CD14-positive monocyte (primary cell): ENCODE measurements around the gene RAB6C. TPM values are rescaled to one million over a fixed set of nuclear protein-coding genes. Genes with fewer than 3 reads are reported as not detected.
"Not testable (repeated sequence)": the region's sequence is repeated elsewhere in the genome, so short reads cannot be mapped to it uniquely, and the experiment has no call there.

Experiments
- DNase-seq, 3 donors: peaks; one replicate each; pipeline ENCODE4 v3.0.0-alpha.2; 2011 to 2022
- H2AFZ ChIP-seq: 2 replicates; pipeline ENCODE4 v1.6.0; 2012; ENCODE audit warnings: mild to moderate bottlenecking, low read depth, low read length, inconsistent platforms; ENCODE audit not compliant: insufficient read depth, poor library complexity, severe bottlenecking
- H3K27ac ChIP-seq, 2 donors: 1 replicate in 1 of 2; 2 replicates in 1 of 2; pipeline ENCODE4 v1.5.1; 2012 to 2013; ENCODE audit warnings: low read length in 2 of 2, control low read depth in 1 of 2, inconsistent platforms in 1 of 2, low read depth in 1 of 2, mild to moderate bottlenecking in 1 of 2
- H3K27me3 ChIP-seq, 2 donors: one replicate each; pipeline versions ENCODE4 v1.6.0 to v1.6.1; 2011 to 2013; ENCODE audit warnings: low read length in 2 of 2; ENCODE audit not compliant: control insufficient read depth in 2 of 2, insufficient read depth in 2 of 2
- H3K36me3 ChIP-seq, 2 donors: replicated peaks in 1 of 2; 1 replicate in 1 of 2; 2 replicates in 1 of 2; pipeline versions ENCODE4 v1.5.1 to v1.6.1; 2012 to 2013; ENCODE audit warnings: low read length in 2 of 2, control low read depth in 1 of 2, inconsistent platforms in 1 of 2, mild to moderate bottlenecking in 1 of 2; ENCODE audit not compliant: insufficient read depth in 2 of 2, control insufficient read depth in 1 of 2
- H3K4me1 ChIP-seq, 2 donors: 1 replicate in 1 of 2; 2 replicates in 1 of 2; pipeline versions ENCODE4 v1.5.1 to v1.6.1; 2012 to 2013; ENCODE audit warnings: low read length in 2 of 2, control low read depth in 1 of 2, inconsistent platforms in 1 of 2, mild to moderate bottlenecking in 1 of 2, moderate library complexity in 1 of 2; ENCODE audit not compliant: insufficient read depth in 2 of 2, control insufficient read depth in 1 of 2
- H3K4me2 ChIP-seq: replicated peaks from 2 replicates; pipeline ENCODE3; 2012; ENCODE audit warnings: low read length, moderate library complexity, mild to moderate bottlenecking; ENCODE audit not compliant: poor library complexity, severe bottlenecking; ENCODE audit errors: extremely low read depth
- H3K4me3 ChIP-seq, 3 experiments: fragments of 200-600 bp in 1 of 3; sonication (generic) in 1 of 3; replicated peaks in 1 of 3; 1 replicate in 2 of 3; 2 replicates in 1 of 3; pipeline ENCODE4 v1.5.1; 2011 to 2013; ENCODE audit warnings: low read length in 3 of 3, mild to moderate bottlenecking in 3 of 3, control low read depth in 2 of 3, low read depth in 2 of 3, inconsistent platforms in 1 of 3, moderate library complexity in 1 of 3
- H3K79me2 ChIP-seq: 2 replicates; pipeline ENCODE4 v1.6.0; 2012; ENCODE audit warnings: mild to moderate bottlenecking, control low read depth, inconsistent platforms, low read length, moderate library complexity; ENCODE audit not compliant: insufficient read depth
- H3K9ac ChIP-seq: 2 replicates; pipeline ENCODE4 v1.6.0; 2017; ENCODE audit warnings: low read length, mild to moderate bottlenecking; ENCODE audit not compliant: insufficient read depth, poor library complexity, severe bottlenecking
- H3K9me3 ChIP-seq, 2 donors: replicated peaks in 1 of 2; 1 replicate in 1 of 2; 2 replicates in 1 of 2; pipeline versions ENCODE4 v1.5.1 to v1.6.1; 2012 to 2013; ENCODE audit warnings: low read length in 2 of 2, control low read depth in 1 of 2; ENCODE audit not compliant: control insufficient read depth in 1 of 2, insufficient read depth in 1 of 2
- H4K20me1 ChIP-seq: 2 replicates; pipeline ENCODE4 v1.6.0; 2012; ENCODE audit warnings: mild to moderate bottlenecking, low read length, control low read depth, moderate library complexity; ENCODE audit not compliant: insufficient read depth
- H3K27ac Mint-ChIP-seq, 7 donors: one replicate each; pipeline ENCODE4 v1.8.0; 2020; ENCODE audit warnings: mild to moderate bottlenecking in 7 of 7, mixed read lengths in 7 of 7, moderate library complexity in 6 of 7, inconsistent platforms in 2 of 7
- H3K27me3 Mint-ChIP-seq, 3 donors: one replicate each; pipeline ENCODE4 v1.8.0; 2021 to 2022; ENCODE audit warnings: low read depth in 3 of 3, mild to moderate bottlenecking in 3 of 3, mixed read lengths in 3 of 3, moderate library complexity in 3 of 3, inconsistent platforms in 1 of 3
- H3K36me3 Mint-ChIP-seq, 2 donors: one replicate each; pipeline ENCODE4 v1.8.0; 2020; ENCODE audit warnings: mixed read lengths in 2 of 2, inconsistent platforms in 1 of 2, mild to moderate bottlenecking in 1 of 2
- H3K4me1 Mint-ChIP-seq: one replicate; pipeline ENCODE4 v1.8.0; 2020; ENCODE audit warnings: mild to moderate bottlenecking, mixed read lengths
- H3K4me3 Mint-ChIP-seq, 2 donors: one replicate each; pipeline ENCODE4 v1.8.0; 2020; ENCODE audit warnings: mild to moderate bottlenecking in 2 of 2, mixed read lengths in 2 of 2, moderate library complexity in 1 of 2
- H3K9me3 Mint-ChIP-seq, 7 donors: one replicate each; pipeline ENCODE4 v1.8.0; 2020 to 2022; ENCODE audit warnings: mixed read lengths in 7 of 7, mild to moderate bottlenecking in 6 of 7, moderate library complexity in 6 of 7, inconsistent platforms in 2 of 7
- WGBS: methylation state at CpG from one replicate; pipeline ENCODE4 v1.1.5; 2013; ENCODE audit warnings: missing lambda C conversion rate; ENCODE audit not compliant: insufficient coverage; 5-methylcytosine and 5-hydroxymethylcytosine counted together
- intact Hi-C, 2 donors: fragments of 100-400 bp; cut with micrococcal nuclease; formaldehyde crosslinking; loops; one replicate each; pipeline versions ENCODE4 v1.15.0 to v1.15.1; 2023
- polyA plus RNA-seq, 3 donors: library from polyadenylated mRNA; depleted of rRNA in 1 of 3; unstranded in 2 of 3; stranded (reverse) in 1 of 3; fragments of 300-500 nt in 2 of 3; fragments of >200 nt in 1 of 3; fragmentation: Illumina TruSeq in 2 of 3; gene quantifications; 1 replicate in 2 of 3; 2 replicates in 1 of 3; pipeline ENCODE4 v1.2.3, GENCODE V29; 2012 to 2021
- TF ChIP-seq, protein P1 (sequence below): fragments of 200-600 bp; IDR thresholded peaks from one replicate; pipeline ENCODE4 v1.8.0; 2022; ENCODE audit warnings: antibody characterized with exemption, mild to moderate bottlenecking

Gene RAB6C
- polyA plus RNA-seq, 3 donors, result not detected

DNA sequence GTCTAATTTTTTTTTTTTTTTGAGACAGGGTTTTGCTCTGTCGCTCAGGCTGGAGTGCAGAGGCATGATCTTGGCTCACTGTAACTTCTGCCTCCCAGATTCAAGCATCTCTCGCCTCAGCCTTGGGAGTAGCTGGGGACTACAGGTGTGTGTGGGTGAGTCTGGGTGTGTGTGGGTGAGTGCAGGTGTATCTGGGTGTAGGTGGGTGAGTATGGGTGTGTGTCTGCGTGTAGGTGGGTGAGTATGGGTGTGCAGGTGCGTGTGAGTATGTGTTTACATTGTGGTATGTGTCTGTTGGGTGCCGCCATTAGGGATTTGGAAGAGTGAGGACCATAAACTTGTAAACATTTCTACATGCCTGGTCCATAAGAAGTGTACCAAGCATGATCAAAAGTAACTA is 1.5 kb upstream of the RAB6C start:
- Mint-ChIP-seq H3K4me3 (peak overlapping the region in 1 of 2 donors; percentile 10), H3K27me3 (peaks cover 32 to 49% (median 48%) of the 10 kb centered on the region in 3 donors), H3K27ac (peak overlapping the region in 1 of 7 donors; percentile 52), H3K36me3 (no peaks in the 10 kb centered on the region), H3K4me1 (peaks cover 5% of the 10 kb centered on the region), H3K9me3 (peaks cover 0 to 5% (median 3%) of the 10 kb centered on the region in 7 donors)
- Histone ChIP-seq H3K27me3 (peaks cover 10 to 24% of the 10 kb centered on the region in 2 donors), H2AFZ (no peak overlapping the region), H3K9ac (no peak overlapping the region), H3K27ac (no peak overlapping the region), H3K36me3 (no peaks in the 10 kb centered on the region), H3K79me2 (no peaks in the 10 kb centered on the region), H3K9me3 (no peaks in the 10 kb centered on the region), H3K4me2 (no peak overlapping the region), H4K20me1 (no peaks in the 10 kb centered on the region), H3K4me3 (no peak overlapping the region), H3K4me1 (no peaks in the 10 kb centered on the region)
- WGBS, result 79% methylated on average over 2 of the region's 5 CpGs
- TF ChIP-seq, protein P1, sequence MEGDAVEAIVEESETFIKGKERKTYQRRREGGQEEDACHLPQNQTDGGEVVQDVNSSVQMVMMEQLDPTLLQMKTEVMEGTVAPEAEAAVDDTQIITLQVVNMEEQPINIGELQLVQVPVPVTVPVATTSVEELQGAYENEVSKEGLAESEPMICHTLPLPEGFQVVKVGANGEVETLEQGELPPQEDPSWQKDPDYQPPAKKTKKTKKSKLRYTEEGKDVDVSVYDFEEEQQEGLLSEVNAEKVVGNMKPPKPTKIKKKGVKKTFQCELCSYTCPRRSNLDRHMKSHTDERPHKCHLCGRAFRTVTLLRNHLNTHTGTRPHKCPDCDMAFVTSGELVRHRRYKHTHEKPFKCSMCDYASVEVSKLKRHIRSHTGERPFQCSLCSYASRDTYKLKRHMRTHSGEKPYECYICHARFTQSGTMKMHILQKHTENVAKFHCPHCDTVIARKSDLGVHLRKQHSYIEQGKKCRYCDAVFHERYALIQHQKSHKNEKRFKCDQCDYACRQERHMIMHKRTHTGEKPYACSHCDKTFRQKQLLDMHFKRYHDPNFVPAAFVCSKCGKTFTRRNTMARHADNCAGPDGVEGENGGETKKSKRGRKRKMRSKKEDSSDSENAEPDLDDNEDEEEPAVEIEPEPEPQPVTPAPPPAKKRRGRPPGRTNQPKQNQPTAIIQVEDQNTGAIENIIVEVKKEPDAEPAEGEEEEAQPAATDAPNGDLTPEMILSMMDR, result no peak
- intact Hi-C loops, result no loop called here
- no peak for DNase-seq

- H2AFZ ChIP-seq, DNase-seq, H3K36me3 Mint-ChIP-seq, H3K9me3 ChIP-seq, H3K27ac Mint-ChIP-seq, H3K9ac ChIP-seq, H3K27ac ChIP-seq, H3K79me2 ChIP-seq, H3K9me3 Mint-ChIP-seq, H3K4me1 Mint-ChIP-seq, H3K4me1 ChIP-seq, H3K36me3 ChIP-seq, H3K4me3 ChIP-seq, H4K20me1 ChIP-seq, H3K4me2 ChIP-seq, intact Hi-C loops: not testable (repeated sequence)
- Mint-ChIP-seq H3K4me3 (peak overlapping the region in 1 of 2 donors; percentile 70), H3K27me3 (peaks cover 31 to 53% (median 38%) of the 10 kb centered on the region in 3 donors)
- H3K27me3 ChIP-seq, result peaks cover 12 to 24% of the 10 kb centered on the region in 2 donors
- WGBS, result 0% methylated on average over 1 of the region's 13 CpGs
These were observed 780 bp downstream of the RAB6C start for GRCh38 chr2:129980246-129980645.

GRCh38 chr2:129981689-129982088 is 2.2 kb downstream of the RAB6C start:
- H3K36me3 ChIP-seq, H3K36me3 Mint-ChIP-seq, H3K4me3 Mint-ChIP-seq, intact Hi-C loops, H2AFZ ChIP-seq, H3K79me2 ChIP-seq, H3K4me2 ChIP-seq, H4K20me1 ChIP-seq, H3K9me3 Mint-ChIP-seq, H3K27ac Mint-ChIP-seq, H3K27ac ChIP-seq, H3K4me1 Mint-ChIP-seq, H3K9ac ChIP-seq, H3K4me1 ChIP-seq, DNase-seq, H3K4me3 ChIP-seq, H3K9me3 ChIP-seq: not testable (repeated sequence)
- peaks cover 31 to 53% (median 36%) of the 10 kb centered on the region in 3 donors for H3K27me3 Mint-ChIP-seq
- peaks cover 12 to 24% of the 10 kb centered on the region in 2 donors for H3K27me3 ChIP-seq
- no CpG with 5 or more reads among the region's 7 CpGs for WGBS
